GM21447 (cell line): Measurements from ENCODE around the gene HS6ST3.

Experiments
- ATAC-seq: cut with Tn5 transposase; IDR thresholded peaks from one replicate; pipeline ENCODE4 v1.9.1; 2021; ENCODE audit not compliant: unreplicated experiment

The HS6ST3 gene

DNA sequence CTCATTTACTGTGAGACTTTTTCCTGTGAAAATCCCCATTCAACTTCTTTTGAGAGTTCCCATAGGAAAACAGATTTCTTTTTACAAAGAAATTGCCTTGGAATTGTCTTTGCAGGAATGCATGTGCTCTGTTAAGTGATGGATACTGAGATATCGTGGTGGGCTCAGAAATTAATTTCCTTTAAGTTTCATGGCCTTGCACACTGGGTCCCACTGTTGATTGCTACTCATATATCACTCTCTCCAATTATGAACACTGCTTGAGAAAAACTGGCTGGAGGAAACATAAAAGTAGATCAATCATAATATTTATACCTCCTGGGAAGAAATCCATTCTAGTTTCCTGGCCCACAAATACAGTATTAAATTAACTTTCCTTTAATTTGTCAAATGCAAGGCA lies 773.1 kb downstream of the HS6ST3 start:
- ATAC-seq, result no peak

DNA sequence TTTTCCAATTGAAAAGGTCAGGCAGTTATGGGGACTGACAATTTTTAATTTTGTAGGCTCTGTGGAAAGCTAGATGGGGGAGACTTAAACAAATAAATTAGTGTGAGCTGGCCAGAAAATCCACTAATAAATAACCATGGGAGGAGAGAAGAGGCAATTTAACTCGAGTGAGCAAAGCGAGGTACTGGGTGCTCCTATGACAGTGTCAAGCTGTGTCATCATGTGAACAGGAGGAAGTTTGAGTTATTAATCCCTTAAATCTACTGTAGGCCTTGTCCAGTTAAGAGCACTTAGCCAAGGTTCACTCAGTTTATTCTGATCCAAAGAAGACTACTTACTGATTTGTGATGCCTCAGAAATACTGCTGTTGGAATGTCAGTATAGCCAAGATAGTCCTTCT lies 781.6 kb downstream of the HS6ST3 start:
- ATAC-seq, result no peak

DNA sequence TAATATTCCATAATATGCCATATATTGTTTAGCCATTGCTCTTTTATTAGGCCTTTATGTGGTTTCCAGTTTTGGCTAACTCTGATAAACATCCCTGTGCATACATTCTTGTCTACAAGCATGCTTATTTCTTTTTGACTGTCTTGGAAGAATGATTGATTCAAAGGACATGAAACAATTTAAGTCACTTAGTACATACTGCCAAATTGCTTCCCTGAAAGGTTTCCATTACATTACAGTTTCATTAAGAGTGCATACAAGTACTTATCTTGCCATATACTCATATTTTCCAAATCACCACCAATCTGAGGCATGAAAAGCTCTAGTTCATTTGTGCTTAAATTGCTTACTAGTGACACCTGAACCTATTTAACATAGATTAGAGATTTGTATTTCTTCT lies 790.5 kb downstream of the HS6ST3 start:
- no peak for ATAC-seq
